SK-N-SH (cell line): Measurements from ENCODE around the gene PARP11. TPM values are rescaled to one million over a fixed set of nuclear protein-coding genes. Genes with fewer than 3 reads are reported as not detected.

Source experiments
- CTCF ChIA-PET: fragments of 300-600, 350-600 bp; formaldehyde crosslinking; extraction: SDS; loops from one replicate; lab custom pipeline; 2021; lab: Yijun Ruan, JAX
- POLR2A ChIA-PET: fragments of 350-600 bp; sonication (Branson Sonifier 250); formaldehyde crosslinking; extraction: SDS; loops from one replicate; lab custom pipeline; 2020; ENCODE audit warnings: antibody characterized with exemption, inconsistent platforms; lab: Yijun Ruan, JAX
- DNase-seq: peaks from one replicate; pipeline ENCODE4 v3.0.0; 2012
- H2AFZ ChIP-seq: fragments of 200-600 bp; sonication (generic); 2 replicates; pipeline ENCODE4 v1.8.1; 2016; ENCODE audit warnings: antibody characterized with exemption, mild to moderate bottlenecking, low read depth
- H3F3A ChIP-seq: fragments of 200-600 bp; sonication (generic); replicated peaks from 2 replicates; pipeline ENCODE3; 2016; ENCODE audit warnings: antibody characterized with exemption, mild to moderate bottlenecking; ENCODE audit not compliant: insufficient read depth
- H3K27ac ChIP-seq, 2 experiments: fragments of 200-500 bp in 1 of 2; fragments of 200-600 bp in 1 of 2; sonication (Bioruptor generic) in 1 of 2; sonication (generic), shearing (Covaris generic) in 1 of 2; 2 replicates each; pipeline versions ENCODE4 v1.5.1 to v1.6.1; 2014 to 2016; ENCODE audit warnings: low read depth in 2 of 2, inconsistent platforms in 1 of 2, low read length in 1 of 2, mild to moderate bottlenecking in 1 of 2, mixed read lengths in 1 of 2
- H3K27me3 ChIP-seq: fragments of 200-600 bp; sonication (generic), shearing (Covaris generic); 2 replicates; pipeline ENCODE4 v1.6.1; 2016; ENCODE audit warnings: mixed run types; ENCODE audit not compliant: insufficient read depth
- H3K36me3 ChIP-seq, 2 experiments: fragments of 200-500 bp in 1 of 2; fragments of 200-600 bp in 1 of 2; sonication (Bioruptor generic) in 1 of 2; sonication (generic) in 1 of 2; replicated peaks in 1 of 2; 2 replicates each; pipeline versions ENCODE3 to v1.5.1; 2014 to 2016; ENCODE audit warnings: low read length in 1 of 2, mild to moderate bottlenecking in 1 of 2; ENCODE audit not compliant: insufficient read depth in 2 of 2, control insufficient read depth in 1 of 2
- H3K4me1 ChIP-seq, 2 experiments: fragments of 200-500 bp in 1 of 2; fragments of 200-600 bp in 1 of 2; sonication (Bioruptor generic) in 1 of 2; sonication (generic), shearing (Covaris generic) in 1 of 2; 2 replicates each; pipeline versions ENCODE4 v1.5.1 to v1.6.1; 2014 to 2016; ENCODE audit warnings: low read depth in 1 of 2, low read length in 1 of 2, mixed run types in 1 of 2; ENCODE audit not compliant: insufficient read depth in 2 of 2, control insufficient read depth in 1 of 2
- H3K4me2 ChIP-seq: fragments of 200-600 bp; sonication (generic), shearing (Covaris generic); 2 replicates; pipeline ENCODE4 v1.6.1; 2017; ENCODE audit warnings: mixed run types
- H3K4me3 ChIP-seq, 2 experiments: fragments of 200-500 bp in 1 of 2; fragments of 200-600 bp in 1 of 2; sonication (Bioruptor generic) in 1 of 2; sonication (generic), shearing (Covaris generic) in 1 of 2; 2 replicates each; pipeline versions ENCODE4 v1.5.1 to v1.8.1; 2014 to 2016; ENCODE audit warnings: low read depth in 2 of 2, inconsistent platforms in 1 of 2, low read length in 1 of 2, mild to moderate bottlenecking in 1 of 2, mixed read lengths in 1 of 2, moderate library complexity in 1 of 2
- H3K79me2 ChIP-seq: fragments of 200-600 bp; sonication (generic); 2 replicates; pipeline ENCODE4 v1.8.1; 2017; ENCODE audit warnings: mild to moderate bottlenecking; ENCODE audit not compliant: insufficient read depth
- H3K9ac ChIP-seq: fragments of 200-600 bp; sonication (generic); 2 replicates; pipeline ENCODE4 v1.6.1; 2017; ENCODE audit warnings: mixed run types
- H3K9me2 ChIP-seq: fragments of 200-600 bp; sonication (generic); 2 replicates; pipeline ENCODE4 v1.6.1; 2017; ENCODE audit warnings: mixed run types
- H3K9me3 ChIP-seq: fragments of 200-600 bp; sonication (generic); 2 replicates; pipeline ENCODE4 v1.6.1; 2017; ENCODE audit warnings: mixed run types, mild to moderate bottlenecking, moderate library complexity
- H4K20me1 ChIP-seq: fragments of 200-600 bp; sonication (generic); 2 replicates; pipeline ENCODE4 v1.6.1; 2017; ENCODE audit warnings: mild to moderate bottlenecking, mixed run types; ENCODE audit not compliant: insufficient read depth
- CHD2 ChIP-seq: fragments of 150-350 bp; IDR thresholded peaks from 2 replicates; pipeline ENCODE4 v1.6.1; 2018; ENCODE audit warnings: low read length; ENCODE audit not compliant: partially characterized antibody
- FOSL2 ChIP-seq: IDR thresholded peaks from 2 replicates; pipeline ENCODE4 v1.4.0; 2012; ENCODE audit warnings: low read depth, mild to moderate bottlenecking, moderate library complexity, borderline replicate concordance
- GABPA ChIP-seq: IDR thresholded peaks from 2 replicates; pipeline ENCODE4 v1.4.0; 2012; ENCODE audit warnings: low read depth, mild to moderate bottlenecking
- MXI1 ChIP-seq: IDR thresholded peaks from 2 replicates; pipeline ENCODE4 v1.6.1; 2012; ENCODE audit warnings: mild to moderate bottlenecking, low read depth, low read length, improper control_type of control experiment
- POLR2AphosphoS5 ChIP-seq: IDR thresholded peaks from 2 replicates; pipeline ENCODE4 v1.6.1; 2012; ENCODE audit warnings: low read depth, low read length
- RAD21 ChIP-seq: IDR thresholded peaks from 2 replicates; pipeline ENCODE4 v1.6.1; 2012; ENCODE audit warnings: mild to moderate bottlenecking, low read length
- REST ChIP-seq: IDR thresholded peaks from 2 replicates; pipeline ENCODE4 v1.6.1; 2012; ENCODE audit warnings: mild to moderate bottlenecking, low read depth, low read length, moderate library complexity
- RFX5 ChIP-seq: IDR thresholded peaks from 2 replicates; pipeline ENCODE4 v1.6.1; 2012; ENCODE audit warnings: mild to moderate bottlenecking, improper control_type of control experiment, low read length
- RXRA ChIP-seq: IDR thresholded peaks from 2 replicates; pipeline ENCODE4 v1.4.0; 2012; ENCODE audit warnings: low read depth, mild to moderate bottlenecking, borderline replicate concordance
- TEAD4 ChIP-seq: IDR thresholded peaks from 2 replicates; pipeline ENCODE4 v1.4.0; 2012; ENCODE audit warnings: mild to moderate bottlenecking, borderline replicate concordance; ENCODE audit not compliant: insufficient read depth
- YY1 ChIP-seq: IDR thresholded peaks from 2 replicates; pipeline ENCODE4 v1.4.0; 2012; ENCODE audit warnings: low read depth, mild to moderate bottlenecking
- WGBS: methylation state at CpG from one replicate; pipeline ENCODE4 v1.1.6; 2017; ENCODE audit warnings: low lambda C conversion rate; 5-methylcytosine and 5-hydroxymethylcytosine counted together
- polyA plus RNA-seq, 3 experiments: library from polyadenylated mRNA; depleted of rRNA; stranded (reverse); fragments of >200 nt; gene quantifications; 2 replicates each; pipeline ENCODE4 v1.2.3, GENCODE V29; 2012
- TF ChIP-seq, protein P1 (sequence below): IDR thresholded peaks from 2 replicates; pipeline ENCODE4 v1.4.0; 2012; ENCODE audit warnings: low read depth, borderline replicate concordance
- TF ChIP-seq, protein P2 (sequence below): IDR thresholded peaks from 2 replicates; pipeline ENCODE4 v1.4.0; 2012; ENCODE audit warnings: low read depth
- TF ChIP-seq, protein P3 (sequence below): IDR thresholded peaks from 2 replicates; pipeline ENCODE4; 2012
- TF ChIP-seq, protein P4 (sequence below): fragments of 200-600 bp; sonication (generic); IDR thresholded peaks from 2 replicates; pipeline ENCODE4 v1.6.1; 2017; ENCODE audit warnings: antibody characterized with exemption, mild to moderate bottlenecking, moderate library complexity

The PARP11 gene
- polyA plus RNA-seq, 1 of the 3 experiments (the other 2 are of a cell fraction): 1.8 TPM

DNA sequence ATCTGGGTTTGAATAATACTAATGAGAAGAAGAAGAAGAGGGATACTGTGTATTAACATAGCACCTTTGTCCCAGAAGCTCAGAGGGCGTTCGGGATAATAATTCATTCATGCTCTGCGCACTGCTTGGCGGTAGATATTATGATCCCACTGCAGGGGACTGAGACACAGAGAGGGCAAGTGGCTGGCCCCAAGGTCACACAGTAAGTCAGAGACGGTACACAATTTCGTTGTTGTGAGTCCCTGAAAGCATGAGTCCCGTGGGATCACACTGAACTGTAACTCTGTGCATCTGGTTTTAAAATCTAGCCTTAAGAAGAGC lies 47.9 kb upstream of the PARP11 start:
- POLR2A ChIA-PET: no interaction called here
- H3K4me1 ChIP-seq: no peaks in the 10 kb centered on the region
- H3K9me3 ChIP-seq: no peaks in the 10 kb centered on the region
- H3K9ac ChIP-seq: no peak overlapping the region
- H3F3A ChIP-seq: no peaks in the 10 kb centered on the region
- CTCF ChIA-PET: interaction anchor here (1.3 kb wide), 1 partner anchor 117 kb away, joined by 5 read pairs; no protein-coding TSS in a partner anchor
- no peak overlapping the region for H3K4me2 ChIP-seq
- H4K20me1 ChIP-seq: no peaks in the 10 kb centered on the region
- peaks cover 56% of the 10 kb centered on the region for H3K27me3 ChIP-seq
- no peak overlapping the region for H3K27ac ChIP-seq
- TF ChIP-seq, protein P1, sequence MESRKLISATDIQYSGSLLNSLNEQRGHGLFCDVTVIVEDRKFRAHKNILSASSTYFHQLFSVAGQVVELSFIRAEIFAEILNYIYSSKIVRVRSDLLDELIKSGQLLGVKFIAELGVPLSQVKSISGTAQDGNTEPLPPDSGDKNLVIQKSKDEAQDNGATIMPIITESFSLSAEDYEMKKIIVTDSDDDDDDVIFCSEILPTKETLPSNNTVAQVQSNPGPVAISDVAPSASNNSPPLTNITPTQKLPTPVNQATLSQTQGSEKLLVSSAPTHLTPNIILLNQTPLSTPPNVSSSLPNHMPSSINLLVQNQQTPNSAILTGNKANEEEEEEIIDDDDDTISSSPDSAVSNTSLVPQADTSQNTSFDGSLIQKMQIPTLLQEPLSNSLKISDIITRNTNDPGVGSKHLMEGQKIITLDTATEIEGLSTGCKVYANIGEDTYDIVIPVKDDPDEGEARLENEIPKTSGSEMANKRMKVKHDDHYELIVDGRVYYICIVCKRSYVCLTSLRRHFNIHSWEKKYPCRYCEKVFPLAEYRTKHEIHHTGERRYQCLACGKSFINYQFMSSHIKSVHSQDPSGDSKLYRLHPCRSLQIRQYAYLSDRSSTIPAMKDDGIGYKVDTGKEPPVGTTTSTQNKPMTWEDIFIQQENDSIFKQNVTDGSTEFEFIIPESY: no peak
- TF ChIP-seq RFX5 (no peak), CHD2 (no peak), POLR2AphosphoS5 (no peak), RAD21 (no peak), YY1 (no peak), MXI1 (no peak), FOSL2 (no peak), TEAD4 (no peak), REST (no peak), RXRA (no peak), GABPA (no peak)
- TF ChIP-seq, protein P2, sequence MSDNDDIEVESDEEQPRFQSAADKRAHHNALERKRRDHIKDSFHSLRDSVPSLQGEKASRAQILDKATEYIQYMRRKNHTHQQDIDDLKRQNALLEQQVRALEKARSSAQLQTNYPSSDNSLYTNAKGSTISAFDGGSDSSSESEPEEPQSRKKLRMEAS: no peak
- TF ChIP-seq, protein P3, sequence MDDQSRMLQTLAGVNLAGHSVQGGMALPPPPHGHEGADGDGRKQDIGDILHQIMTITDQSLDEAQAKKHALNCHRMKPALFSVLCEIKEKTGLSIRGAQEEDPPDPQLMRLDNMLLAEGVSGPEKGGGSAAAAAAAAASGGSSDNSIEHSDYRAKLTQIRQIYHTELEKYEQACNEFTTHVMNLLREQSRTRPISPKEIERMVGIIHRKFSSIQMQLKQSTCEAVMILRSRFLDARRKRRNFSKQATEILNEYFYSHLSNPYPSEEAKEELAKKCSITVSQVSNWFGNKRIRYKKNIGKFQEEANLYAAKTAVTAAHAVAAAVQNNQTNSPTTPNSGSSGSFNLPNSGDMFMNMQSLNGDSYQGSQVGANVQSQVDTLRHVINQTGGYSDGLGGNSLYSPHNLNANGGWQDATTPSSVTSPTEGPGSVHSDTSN: no peak
- TF ChIP-seq, protein P4, sequence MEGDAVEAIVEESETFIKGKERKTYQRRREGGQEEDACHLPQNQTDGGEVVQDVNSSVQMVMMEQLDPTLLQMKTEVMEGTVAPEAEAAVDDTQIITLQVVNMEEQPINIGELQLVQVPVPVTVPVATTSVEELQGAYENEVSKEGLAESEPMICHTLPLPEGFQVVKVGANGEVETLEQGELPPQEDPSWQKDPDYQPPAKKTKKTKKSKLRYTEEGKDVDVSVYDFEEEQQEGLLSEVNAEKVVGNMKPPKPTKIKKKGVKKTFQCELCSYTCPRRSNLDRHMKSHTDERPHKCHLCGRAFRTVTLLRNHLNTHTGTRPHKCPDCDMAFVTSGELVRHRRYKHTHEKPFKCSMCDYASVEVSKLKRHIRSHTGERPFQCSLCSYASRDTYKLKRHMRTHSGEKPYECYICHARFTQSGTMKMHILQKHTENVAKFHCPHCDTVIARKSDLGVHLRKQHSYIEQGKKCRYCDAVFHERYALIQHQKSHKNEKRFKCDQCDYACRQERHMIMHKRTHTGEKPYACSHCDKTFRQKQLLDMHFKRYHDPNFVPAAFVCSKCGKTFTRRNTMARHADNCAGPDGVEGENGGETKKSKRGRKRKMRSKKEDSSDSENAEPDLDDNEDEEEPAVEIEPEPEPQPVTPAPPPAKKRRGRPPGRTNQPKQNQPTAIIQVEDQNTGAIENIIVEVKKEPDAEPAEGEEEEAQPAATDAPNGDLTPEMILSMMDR: no peak
- TF ChIP-seq, all 33 proteins: peak for 0
- Histone ChIP-seq H3K79me2 (no peaks in the 10 kb centered on the region), H3K36me3 (no peaks in the 10 kb centered on the region), H2AFZ (no peak overlapping the region), H3K9me2 (no peaks in the 10 kb centered on the region), H3K4me3 (no peak overlapping the region)
- DNase-seq: no peak
- 9% methylated on average over 7 of the region's 7 CpGs for WGBS
